Smooth muscle cell (in vitro differentiated cells): Measurements from ENCODE around the gene ARFGEF3. TPM values are rescaled to one million over a fixed set of nuclear protein-coding genes. Genes with fewer than 3 reads are reported as not detected.
"Not testable (repeated sequence)": the region's sequence is repeated elsewhere in the genome, so short reads cannot be mapped to it uniquely, and the experiment has no call there.

ENCODE experiments used
- DNase-seq: peaks from one replicate; lab custom pipeline; 2025; ENCODE audit not compliant: unreplicated experiment; lab: John Stamatoyannopoulos, UW
- H2AFZ ChIP-seq: fragments of 200-600 bp; sonication (generic); 2 replicates; pipeline ENCODE4 v1.6.0; 2016; ENCODE audit warnings: antibody characterized with exemption, low read depth, mild to moderate bottlenecking
- H3F3A ChIP-seq: fragments of 200-600 bp; sonication (generic); 2 replicates; pipeline ENCODE4 v1.6.0; 2017; ENCODE audit warnings: antibody characterized with exemption, low read depth
- H3K27ac ChIP-seq: fragments of 200-600 bp; sonication (generic); 2 replicates; pipeline ENCODE4 v1.5.1; 2016; ENCODE audit warnings: low read depth, mild to moderate bottlenecking
- H3K27me3 ChIP-seq: fragments of 200-600 bp; sonication (generic); 2 replicates; pipeline ENCODE4 v1.6.1; 2016; ENCODE audit warnings: low read depth, mild to moderate bottlenecking
- H3K36me3 ChIP-seq: fragments of 200-600 bp; sonication (generic); 2 replicates; pipeline ENCODE4 v1.5.1; 2016; ENCODE audit warnings: low read depth
- H3K4me1 ChIP-seq: fragments of 200-600 bp; sonication (generic); 2 replicates; pipeline ENCODE4 v1.5.1; 2016; ENCODE audit warnings: low read depth
- H3K4me2 ChIP-seq: fragments of 200-600 bp; sonication (generic); 2 replicates; pipeline ENCODE4 v1.6.0; 2016; ENCODE audit warnings: mild to moderate bottlenecking
- H3K4me3 ChIP-seq: fragments of 200-600 bp; sonication (generic); 2 replicates; pipeline ENCODE4 v1.5.1; 2016; ENCODE audit warnings: mild to moderate bottlenecking
- H3K79me2 ChIP-seq: fragments of 200-600 bp; sonication (generic); 2 replicates; pipeline ENCODE4 v1.6.0; 2016; ENCODE audit warnings: low read depth, mild to moderate bottlenecking
- H3K9ac ChIP-seq: fragments of 200-600 bp; sonication (generic); 2 replicates; pipeline ENCODE4 v1.6.0; 2016; ENCODE audit warnings: low read depth
- H3K9me3 ChIP-seq: fragments of 200-600 bp; sonication (generic); replicated peaks from 2 replicates; pipeline ENCODE4 v1.5.1; 2016; ENCODE audit warnings: low read depth
- H4K20me1 ChIP-seq: fragments of 200-600 bp; sonication (generic); 2 replicates; pipeline ENCODE4 v1.6.0; 2016; ENCODE audit warnings: low read depth
- WGBS: methylation state at CpG from one replicate; pipeline ENCODE4 v1.1.7; 2016; ENCODE audit warnings: low lambda C conversion rate; 5-methylcytosine and 5-hydroxymethylcytosine counted together
- polyA plus RNA-seq: library from polyadenylated mRNA; unstranded; fragments of >200 nt; fragmentation: Nextera tagmentation; extraction: Ambion mirVana; gene quantifications from 2 replicates; pipeline ENCODE4 v1.2.1, GENCODE V29; 2016
- total RNA-seq: library from RNA; depleted of rRNA; stranded (reverse); fragments of >200 nt; gene quantifications from 2 replicates; pipeline ENCODE4 v1.2.3, GENCODE V29; 2014
- TF ChIP-seq, protein P1 (sequence below): fragments of 200-600 bp; sonication (generic); IDR thresholded peaks from 2 replicates; pipeline ENCODE4 v1.5.1; 2017; ENCODE audit warnings: borderline replicate concordance, mild to moderate bottlenecking, antibody characterized with exemption; ENCODE audit not compliant: insufficient read depth, poor library complexity, severe bottlenecking

ARFGEF3 gene
- total and polyA plus RNA-seq, 2 experiments from 2014 or later = 0.06 to 2.2 TPM

- no peak overlapping the region for H3K4me3 ChIP-seq
- H3F3A ChIP-seq = no peaks in the 10 kb centered on the region
- TF ChIP-seq, protein P1, sequence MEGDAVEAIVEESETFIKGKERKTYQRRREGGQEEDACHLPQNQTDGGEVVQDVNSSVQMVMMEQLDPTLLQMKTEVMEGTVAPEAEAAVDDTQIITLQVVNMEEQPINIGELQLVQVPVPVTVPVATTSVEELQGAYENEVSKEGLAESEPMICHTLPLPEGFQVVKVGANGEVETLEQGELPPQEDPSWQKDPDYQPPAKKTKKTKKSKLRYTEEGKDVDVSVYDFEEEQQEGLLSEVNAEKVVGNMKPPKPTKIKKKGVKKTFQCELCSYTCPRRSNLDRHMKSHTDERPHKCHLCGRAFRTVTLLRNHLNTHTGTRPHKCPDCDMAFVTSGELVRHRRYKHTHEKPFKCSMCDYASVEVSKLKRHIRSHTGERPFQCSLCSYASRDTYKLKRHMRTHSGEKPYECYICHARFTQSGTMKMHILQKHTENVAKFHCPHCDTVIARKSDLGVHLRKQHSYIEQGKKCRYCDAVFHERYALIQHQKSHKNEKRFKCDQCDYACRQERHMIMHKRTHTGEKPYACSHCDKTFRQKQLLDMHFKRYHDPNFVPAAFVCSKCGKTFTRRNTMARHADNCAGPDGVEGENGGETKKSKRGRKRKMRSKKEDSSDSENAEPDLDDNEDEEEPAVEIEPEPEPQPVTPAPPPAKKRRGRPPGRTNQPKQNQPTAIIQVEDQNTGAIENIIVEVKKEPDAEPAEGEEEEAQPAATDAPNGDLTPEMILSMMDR = no peak
- no peaks in the 10 kb centered on the region for H3K9me3 ChIP-seq
- no peaks in the 10 kb centered on the region for H3K4me1 ChIP-seq
- H3K79me2 ChIP-seq = no peaks in the 10 kb centered on the region
- H3K9ac ChIP-seq = no peak overlapping the region
- H4K20me1 ChIP-seq = no peaks in the 10 kb centered on the region
- no peak for DNase-seq
- H3K4me2 ChIP-seq = no peak overlapping the region
- H3K27ac ChIP-seq = no peak overlapping the region
- H3K27me3 ChIP-seq = no peaks in the 10 kb centered on the region
- H2AFZ ChIP-seq = no peak overlapping the region
- H3K36me3 ChIP-seq = no peaks in the 10 kb centered on the region
- 97% methylated on average over 17 of the region's 17 CpGs for WGBS
Observed at GRCh38 chr6:138286698-138287097, 125.0 kb downstream of the ARFGEF3 start.

DNA sequence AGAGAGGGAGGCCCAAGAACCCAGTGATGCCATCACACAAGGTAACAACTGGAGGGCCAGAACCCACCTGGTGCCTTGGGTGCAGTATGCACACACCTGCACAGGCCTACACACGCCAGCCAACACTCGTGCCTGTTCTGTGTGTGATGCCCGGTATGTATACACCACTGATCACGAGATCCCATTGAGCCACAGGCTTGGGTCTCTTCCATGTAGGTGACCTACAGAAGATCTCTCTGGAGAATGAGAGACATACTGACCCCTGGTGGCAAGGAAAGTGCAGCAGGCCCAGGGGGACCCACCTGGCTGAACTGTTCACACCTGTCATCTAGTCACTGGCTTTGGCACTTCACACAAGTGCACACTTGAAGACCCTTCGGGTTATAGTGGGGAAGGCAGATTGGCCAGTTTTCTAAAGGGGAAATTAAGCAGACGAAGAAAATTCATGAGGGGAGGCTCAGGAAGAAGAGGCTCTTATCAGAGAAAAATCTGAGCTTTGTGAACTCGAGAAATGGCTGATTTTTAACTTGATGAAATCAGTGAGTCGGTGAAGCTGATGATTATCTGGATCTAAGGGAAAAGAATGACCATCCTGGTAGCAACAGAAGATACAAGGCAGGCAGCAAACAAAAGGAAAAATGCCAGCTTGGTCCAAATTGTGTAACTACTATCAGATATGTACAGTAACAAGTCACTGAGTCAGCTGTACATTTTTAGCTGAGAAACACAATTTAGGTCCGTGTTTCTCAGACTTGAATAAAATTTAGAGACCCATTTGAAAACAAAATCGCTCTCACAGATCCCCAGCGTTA lies 125.6 kb downstream of the ARFGEF3 start:
- TF ChIP-seq, protein P1 = peak; percentile 36
- DNase-seq = no peak
- H2AFZ ChIP-seq = no peak overlapping the region

DNA sequence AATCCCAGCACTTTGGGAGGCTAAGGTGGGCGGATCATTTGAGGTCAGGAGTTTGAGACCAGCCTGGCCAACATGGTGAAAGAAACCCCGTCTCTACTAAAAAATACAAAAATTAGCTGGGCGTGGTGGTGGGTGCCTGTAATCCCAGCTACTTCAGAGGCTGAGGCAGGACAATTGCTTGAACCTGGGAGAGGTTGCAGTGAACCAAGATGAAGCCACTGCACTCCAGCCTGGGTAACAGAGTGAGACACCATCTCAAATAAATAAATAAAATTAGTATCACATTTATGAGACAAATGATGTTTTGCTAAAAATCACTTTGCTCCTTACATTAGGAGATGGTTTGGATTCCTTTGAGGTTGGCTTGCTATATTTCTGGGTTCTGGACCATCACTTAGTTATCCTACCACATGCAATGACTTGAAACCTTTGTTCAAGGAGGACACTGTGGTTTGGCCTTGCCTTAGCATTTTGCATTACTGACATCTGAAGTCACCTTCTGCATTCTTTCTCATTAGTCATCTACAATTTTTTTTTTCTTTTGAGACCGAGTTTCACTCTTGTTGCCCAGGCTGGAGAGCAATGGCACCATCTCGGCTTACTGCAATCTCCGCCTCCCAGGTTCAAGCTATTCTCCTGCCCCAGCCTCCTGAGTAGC lies 126.8 kb downstream of the ARFGEF3 start:
- not testable (repeated sequence) for H3K4me2 ChIP-seq, H3K4me1 ChIP-seq, H3K36me3 ChIP-seq, H3K27me3 ChIP-seq, H4K20me1 ChIP-seq, H3K79me2 ChIP-seq, H3K4me3 ChIP-seq, H3K9me3 ChIP-seq, H3F3A ChIP-seq, H2AFZ ChIP-seq, DNase-seq
- WGBS = 72% methylated on average over 6 of the region's 6 CpGs
- H3K9ac ChIP-seq = peak overlapping the region; percentile 39
- H3K27ac ChIP-seq = peak overlapping the region; percentile 82

More for the DNA sequence above, 125.6 kb downstream of the ARFGEF3 start:
- WGBS = 83% methylated on average over 11 of the region's 11 CpGs
- Histone ChIP-seq H3K36me3 (no peaks in the 10 kb centered on the region), H3K27ac (peak overlapping the region; percentile 82), H3K4me2 (no peak overlapping the region), H3K79me2 (no peaks in the 10 kb centered on the region), H3K9ac (no peak overlapping the region), H3K27me3 (no peaks in the 10 kb centered on the region), H4K20me1 (no peaks in the 10 kb centered on the region), H3K4me3 (no peak overlapping the region), H3K9me3 (no peaks in the 10 kb centered on the region), H3F3A (no peaks in the 10 kb centered on the region), H3K4me1 (no peaks in the 10 kb centered on the region)

GRCh38 chr6:138289739-138290138 lies 128.0 kb downstream of the ARFGEF3 start:
- Histone ChIP-seq H3K27me3 (no peaks in the 10 kb centered on the region), H3K36me3 (no peaks in the 10 kb centered on the region), H3K9me3 (no peaks in the 10 kb centered on the region), H3F3A (no peaks in the 10 kb centered on the region), H4K20me1 (no peaks in the 10 kb centered on the region), H3K4me1 (no peaks in the 10 kb centered on the region), H3K9ac (no peak overlapping the region), H3K79me2 (no peaks in the 10 kb centered on the region), H2AFZ (no peak overlapping the region), H3K27ac (no peak overlapping the region), H3K4me2 (no peak overlapping the region), H3K4me3 (no peak overlapping the region)
- WGBS = 74% methylated on average over 6 of the region's 6 CpGs
- TF ChIP-seq, protein P1 = peak; percentile 5
- no peak for DNase-seq
